Stimulated activated CD4-positive, alpha-beta T cell treated with anti-CD3 and anti-CD28 coated beads, Interleukin-15, amount 100 ng/mL, for 1 hour (primary cell): ENCODE data around the gene CST4.
"Not testable (repeated sequence)": the region's sequence is repeated elsewhere in the genome, so short reads cannot be mapped to it uniquely, and the experiment has no call there.

ENCODE experiments used
- DNase-seq, 2 donors: peaks; one replicate each; pipeline ENCODE4 v3.0.0-alpha.2; 2020; ENCODE audit warnings: low read depth in 1 of 2, low spot score in 1 of 2

CST4 gene

DNA sequence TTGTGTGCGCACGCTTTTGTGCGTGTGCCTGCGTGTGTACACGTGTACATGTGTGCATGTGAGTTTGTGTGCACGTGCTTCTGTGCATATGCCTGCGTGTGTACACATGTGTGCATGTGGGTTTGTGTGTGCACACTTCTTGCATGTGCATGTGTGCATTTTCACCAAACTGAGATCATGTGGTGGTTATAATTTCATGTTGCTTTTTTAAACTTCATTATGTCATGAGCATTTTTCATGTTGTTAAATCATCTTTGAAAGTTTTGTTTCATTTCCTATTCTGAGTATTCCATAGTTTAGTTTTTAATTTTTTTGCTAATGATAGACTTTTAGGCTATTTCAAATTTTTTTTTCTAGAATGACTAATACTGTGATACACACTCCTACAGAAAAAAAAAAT is 44.7 kb downstream of the CST4 start:
- DNase-seq = no peak

DNA sequence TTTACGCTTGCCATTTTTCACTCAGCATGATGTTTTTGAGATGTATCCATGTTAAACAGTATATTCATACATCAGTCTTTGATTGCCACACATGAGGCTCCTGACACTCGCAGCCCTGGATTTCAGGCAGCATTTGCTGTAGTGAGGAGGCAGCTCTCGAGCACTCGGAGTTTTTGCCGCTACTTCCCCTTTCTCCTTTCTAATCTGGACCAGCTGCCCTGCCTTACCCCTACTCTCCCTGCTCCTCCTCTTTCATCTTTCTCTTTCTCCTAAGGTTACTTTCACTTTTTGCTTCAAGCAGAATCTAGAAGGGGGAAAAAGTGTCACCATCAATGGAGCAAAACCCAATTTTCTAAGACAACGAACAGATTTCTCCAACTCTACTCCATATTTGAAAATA is 45.2 kb downstream of the CST4 start:
- DNase-seq = no peak

DNA sequence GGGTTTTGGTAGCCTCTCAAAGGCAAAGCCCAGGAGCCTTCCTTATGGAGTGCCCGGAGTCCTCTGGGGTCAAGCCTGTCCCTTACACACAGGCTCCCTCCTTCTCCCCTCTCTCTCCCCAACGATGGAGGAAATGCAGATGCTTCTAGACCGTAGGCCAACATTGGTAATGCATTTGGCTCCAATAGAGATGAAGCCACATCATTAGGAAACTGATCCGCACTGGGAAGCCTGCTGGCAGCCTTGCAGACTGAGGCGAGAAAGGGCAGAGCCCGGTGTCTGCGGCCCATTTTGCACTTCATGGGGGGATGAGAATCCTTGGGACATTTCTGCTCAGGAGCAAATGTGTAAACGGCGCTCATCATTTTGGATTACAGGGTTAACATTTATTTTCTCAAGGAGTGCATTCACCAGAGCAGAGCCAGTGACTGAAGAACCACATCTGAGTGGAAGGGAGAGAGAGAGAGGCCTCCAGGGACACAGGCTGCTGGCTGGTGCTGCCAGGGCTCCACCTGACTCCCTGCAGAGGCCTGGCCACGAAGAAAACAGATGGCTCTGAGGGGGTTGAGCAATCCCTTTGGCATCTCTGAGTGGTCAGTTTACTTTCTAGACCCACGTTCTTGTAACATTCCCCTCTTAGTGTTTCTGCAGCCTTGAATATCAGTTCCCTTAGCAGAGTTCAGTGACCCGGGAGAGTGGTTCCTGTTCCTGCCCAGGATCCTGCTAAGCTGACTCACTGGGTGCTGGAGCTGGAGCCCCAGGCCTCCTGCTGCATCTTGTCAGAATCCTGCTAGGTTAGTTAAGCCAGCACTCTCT is 46.7 kb downstream of the CST4 start:
- DNase-seq = no peak

DNA sequence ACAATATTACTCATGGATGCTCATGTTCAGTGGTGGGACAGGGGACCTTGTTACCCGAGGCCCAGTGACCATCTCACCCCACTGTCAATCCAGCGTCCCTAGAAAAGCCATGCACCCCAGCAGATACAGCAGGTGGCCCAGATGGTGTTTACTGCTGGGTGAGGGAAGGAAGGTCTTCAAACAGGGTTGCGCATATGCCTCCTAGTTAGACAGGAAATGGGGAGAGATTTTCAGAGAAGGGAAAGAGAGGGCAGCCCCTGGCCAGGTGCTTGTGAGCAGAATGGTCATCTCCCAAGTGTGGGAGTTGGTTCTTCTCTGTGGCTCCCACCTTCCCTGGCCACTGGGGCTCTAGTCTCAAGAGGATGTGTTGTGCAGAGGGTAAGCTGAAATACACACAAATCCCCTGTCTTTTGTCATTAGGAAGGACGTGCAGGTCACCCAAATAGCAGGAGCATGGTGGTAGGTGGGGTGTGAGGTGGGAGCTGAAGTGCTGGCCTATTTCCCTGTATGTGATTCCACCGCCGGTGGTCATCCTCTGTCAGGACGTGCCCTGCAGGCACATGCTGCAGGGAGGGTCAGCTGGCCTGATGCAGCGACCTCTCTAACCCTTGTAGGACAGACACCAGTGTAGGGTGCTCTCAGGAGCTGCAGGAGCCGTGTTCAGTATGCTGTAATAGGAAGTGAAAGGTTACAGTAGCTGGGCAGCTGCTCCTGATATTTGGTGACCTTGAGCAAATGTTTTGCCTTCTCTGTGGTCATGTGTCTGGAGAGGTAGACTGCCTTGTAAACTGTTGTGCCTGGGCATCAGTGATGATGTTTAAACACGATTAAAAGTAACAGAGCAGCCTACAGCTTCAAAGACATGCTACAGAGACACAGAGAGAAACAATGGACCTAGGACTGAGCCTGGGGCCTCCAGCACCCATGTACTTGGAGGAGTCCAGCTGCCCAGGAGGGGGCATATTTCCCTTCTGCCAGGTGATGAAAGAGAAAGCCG is 47.9 kb downstream of the CST4 start:
- DNase-seq = no peak

- DNase-seq = no peak
These were observed 48.7 kb downstream of the CST4 start for GRCh38 chr20:23640018-23640601.

- DNase-seq = no peak
These were observed 49.3 kb downstream of the CST4 start for GRCh38 chr20:23639490-23639958.

DNA sequence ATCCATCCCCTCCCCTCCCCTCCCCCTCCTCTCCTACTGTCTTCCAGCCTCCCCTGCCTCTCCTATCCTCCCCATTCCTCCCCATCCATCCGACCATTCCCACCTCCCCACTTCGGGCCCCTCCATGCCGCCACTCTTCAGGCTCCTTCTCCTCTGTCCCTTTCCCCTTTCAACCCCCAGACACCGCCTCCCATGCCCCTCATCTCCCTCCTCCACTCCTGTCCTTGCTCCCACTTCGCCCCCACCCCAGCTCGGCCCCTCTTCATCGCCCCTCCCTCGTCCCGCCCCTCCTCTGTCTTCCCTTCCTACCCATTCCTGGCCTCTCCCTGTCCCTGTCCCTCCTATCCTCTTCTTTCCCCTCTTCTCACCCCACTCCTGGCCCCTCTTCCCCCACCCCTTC is 50.5 kb downstream of the CST4 start:
- DNase-seq = no peak

DNA sequence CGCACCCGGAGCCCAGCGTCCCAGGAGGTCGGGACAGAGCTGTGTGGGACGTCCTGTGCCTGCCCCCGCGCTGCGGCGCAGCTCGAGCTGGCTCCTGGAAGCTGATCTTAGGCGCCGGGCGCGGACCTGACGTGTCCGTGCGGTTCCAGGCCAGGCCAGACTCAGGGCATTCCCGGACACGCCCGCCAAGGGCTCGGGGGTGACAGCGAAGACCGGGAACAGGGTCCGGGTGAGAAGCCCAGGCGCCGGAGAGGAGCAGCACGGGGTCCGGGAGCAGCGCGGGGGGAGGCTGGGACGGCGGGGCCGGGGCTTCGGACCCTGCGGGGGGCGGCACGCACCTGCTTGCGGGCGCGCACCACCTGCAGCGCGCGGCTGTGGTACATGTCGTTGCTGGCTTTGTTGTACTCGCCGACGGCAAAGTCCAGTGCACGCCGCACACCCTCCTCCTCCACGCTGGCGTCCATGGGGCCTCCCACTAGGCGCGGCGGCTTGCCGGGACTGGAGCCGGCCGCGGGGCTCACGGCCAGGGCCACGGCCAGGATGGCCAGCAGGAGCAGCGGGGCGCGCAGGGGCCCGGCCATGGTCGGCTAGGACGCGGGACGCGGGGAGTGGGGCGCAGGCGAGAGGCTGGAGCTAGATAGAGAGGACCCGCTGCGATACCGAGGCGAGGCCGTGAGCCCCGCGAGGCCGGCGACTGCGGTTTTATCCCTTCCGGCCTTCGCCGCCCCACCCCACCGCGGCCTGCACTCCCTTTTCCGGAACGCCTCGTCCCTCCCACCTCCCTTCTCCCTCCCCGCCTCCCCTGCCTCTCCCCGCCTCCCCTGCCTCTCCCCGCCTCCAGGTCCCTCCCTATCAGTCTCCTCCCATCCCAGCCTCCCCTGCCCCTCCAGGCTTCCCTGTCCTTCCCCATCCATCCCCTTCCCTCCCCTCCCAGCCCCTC is 51.3 kb downstream of the CST4 start, which contains the start of gene CST3:
TSS of gene CST3 (minus strand) at position 674 of the 940 bp plus-strand sequence. CDS start at position 581, 93 bp downstream.
- DNase-seq = no peak

DNA sequence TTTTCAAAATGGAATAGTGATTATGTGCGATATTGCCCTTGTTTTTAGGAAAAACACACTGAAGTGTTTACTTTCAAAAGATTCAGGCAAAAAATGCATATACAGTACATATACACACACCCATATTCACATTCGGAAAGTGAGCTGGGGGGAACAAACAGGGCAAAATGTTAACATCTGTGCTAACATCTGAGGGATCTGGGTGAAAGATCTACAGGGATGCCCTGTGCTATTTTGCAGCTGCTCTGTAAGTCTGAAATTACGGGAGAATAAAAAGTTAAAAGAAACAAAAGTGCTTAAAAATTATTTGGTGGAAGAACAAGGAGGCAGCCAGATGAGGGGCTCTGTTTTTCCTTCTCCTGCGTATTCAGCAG is 51.9 kb downstream of the CST4 start:
- DNase-seq = no peak

DNA sequence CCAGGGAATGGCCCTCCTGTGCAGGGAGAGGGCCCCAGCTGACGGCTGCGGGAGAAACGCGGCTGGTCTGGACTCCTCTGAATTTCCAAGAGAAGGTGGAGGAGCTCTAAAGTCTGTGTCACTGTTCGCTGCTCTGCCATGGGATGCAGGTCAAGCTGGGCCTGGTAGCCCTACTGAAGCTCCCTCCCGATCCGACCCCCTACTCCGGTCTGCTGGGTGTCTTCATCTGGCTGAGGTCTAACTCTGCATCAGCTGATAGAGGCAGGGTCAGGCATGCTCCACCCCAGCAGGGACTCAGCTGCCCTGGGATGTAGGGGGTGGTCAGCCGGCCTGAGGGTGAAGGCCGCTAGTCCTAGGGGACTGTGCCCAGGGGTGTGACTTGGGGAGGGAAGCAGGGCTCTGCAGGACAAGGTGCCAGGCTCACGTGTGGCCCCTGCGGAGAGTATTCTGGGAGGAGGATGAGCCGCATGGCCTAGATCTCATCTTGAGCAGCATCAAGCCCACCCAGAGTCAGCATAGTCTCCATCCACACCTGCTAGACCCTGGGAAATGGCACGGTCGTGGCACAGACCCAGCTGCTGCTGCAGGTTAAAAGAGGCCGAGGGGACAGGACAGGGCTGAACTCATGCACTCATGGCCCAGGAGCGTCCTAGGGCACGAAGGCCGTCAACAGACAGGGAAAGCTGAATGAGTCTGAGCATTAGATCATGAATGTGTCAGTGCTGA is 52.5 kb downstream of the CST4 start:
- DNase-seq = no peak

DNA sequence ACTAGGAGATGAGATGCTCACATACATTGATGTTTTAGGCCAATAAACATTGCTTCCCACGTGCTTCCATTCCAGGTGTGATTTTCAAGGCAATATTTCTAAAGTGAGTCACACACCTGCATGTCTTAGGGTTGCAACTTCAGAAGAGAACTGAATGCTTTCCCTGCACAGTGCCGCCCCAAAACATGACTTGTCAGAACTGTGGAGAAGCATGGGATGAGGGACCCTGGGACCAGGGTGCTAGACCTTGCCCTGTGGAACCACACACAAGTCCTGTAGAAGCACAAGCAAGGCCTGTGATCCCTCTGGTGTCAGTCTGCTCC is 53.1 kb downstream of the CST4 start:
- DNase-seq = not testable (repeated sequence)
